ENCODE measurements around the gene KIF19. TPM values are rescaled to one million over a fixed set of nuclear protein-coding genes. Genes with fewer than 3 reads are reported as not detected.

Gene KIF19
- total and polyA plus RNA-seq, 2 of the 8 experiments (the other 6 are each of a cell fraction or from before 2014, with no cell fraction given) = 0.52 to 0.77 TPM

DNA sequence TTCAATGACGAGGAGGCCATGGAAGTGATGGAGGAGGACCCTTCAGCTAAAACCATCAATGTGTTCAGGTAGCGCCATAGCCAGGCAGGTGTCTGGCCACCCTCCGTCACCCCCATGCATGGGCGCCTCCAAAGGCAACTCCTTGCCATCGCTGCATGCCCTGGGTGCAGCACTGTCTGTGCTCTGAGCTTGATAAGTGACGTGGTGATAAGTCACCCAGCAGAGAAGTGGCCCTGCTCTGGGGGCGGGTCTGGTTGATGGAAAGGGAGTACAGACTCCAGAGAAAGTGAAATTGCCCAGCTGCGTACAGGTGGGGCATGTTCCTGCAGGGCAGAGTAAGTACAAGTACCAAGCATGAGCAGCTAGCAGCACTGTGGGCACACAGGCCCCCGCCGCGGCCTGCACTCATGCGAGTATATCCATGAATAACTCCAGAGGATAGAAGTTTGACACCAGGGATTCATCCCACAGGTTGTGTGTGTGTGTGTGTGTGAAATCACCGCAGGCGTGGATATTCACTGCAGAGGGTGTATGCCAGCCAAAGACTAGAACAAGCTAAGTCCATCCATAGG, 38.9 kb upstream of the KIF19 start:
- H2BK20ac ChIP-seq (ENCODE audit: low read length) = no peak overlapping the region
- ChIA-PET POLR2A (ENCODE audit: partially characterized antibody) (interaction anchor here (1.5 kb wide), 1 partner anchor 83 kb away, joined by 4 read pairs; the partner anchor contains the start of gene RPL38), CTCF (ENCODE audit: partially characterized antibody) (interaction anchor here (0.6 to 9.1 kb wide), 7 partner anchors 10 to 82 kb away, joined by 3 to 106 read pairs (median 3); partner anchors contain the start of genes BTBD17 and DNAI2)
- H2BK12ac ChIP-seq (ENCODE audit: low read depth, low read length) = no peak overlapping the region; the same call in 1 of the 2 replicates
- no peak overlapping the region for H2BK5ac ChIP-seq (ENCODE audit: low read depth, low read length)
- H3K27me3 ChIP-seq (replicated peaks in 1 of 4; ENCODE audit: control insufficient read depth in 3 of 4, extremely low read depth in 1 of 4, insufficient read depth in 3 of 4, low read length in 3 of 4) = no peaks in the 10 kb centered on the region
- H4K91ac ChIP-seq (replicated peaks; ENCODE audit: insufficient read length, low read length) = no peak overlapping the region
- no peak overlapping the region for H3K9ac ChIP-seq (replicated peaks in 1 of 4; ENCODE audit: extremely low read depth in 1 of 4, low read depth in 3 of 4, low read length in 3 of 4)
- H3K36me3 ChIP-seq (ENCODE audit: control insufficient read depth in 2 of 4, insufficient read depth in 4 of 4, low read length in 3 of 4) = no peaks in the 10 kb centered on the region
- no peak overlapping the region for H3K27ac ChIP-seq (ENCODE audit: low read depth, low read length)
- no peak overlapping the region for H3K18ac ChIP-seq (ENCODE audit: extremely low read depth, low read length)
- H4K20me1 ChIP-seq (replicated peaks in 1 of 2; ENCODE audit: control insufficient read depth in 1 of 2, insufficient read depth in 2 of 2, low read length in 2 of 2) = no peaks in the 10 kb centered on the region
- no peak overlapping the region for H2AK5ac ChIP-seq (ENCODE audit: low read depth, low read length)
- FAIRE-seq = no peak
- 80% methylated on average over 14 of the region's 14 CpGs; no CpG with 5 or more reads in 1 of the 2 experiments for WGBS, 2 experiments (ENCODE audit: extremely low coverage in 1 of 2, insufficient coverage in 1 of 2, insufficient read length in 1 of 2, insufficient replicate concordance in 2 of 2, low coverage in 1 of 2, low lambda C conversion rate in 2 of 2, missing lambda C conversion rate in 1 of 2)
- no peak overlapping the region for H2BK15ac ChIP-seq (ENCODE audit: low read length)
- H4K5ac ChIP-seq (ENCODE audit: insufficient read length, low read depth, low read length) = no peak overlapping the region
- no peak overlapping the region for H3K23ac ChIP-seq (ENCODE audit: insufficient read length)
- H4K8ac ChIP-seq (ENCODE audit: extremely low read depth, insufficient read depth, low read length) = no peak overlapping the region
- H3K4ac ChIP-seq (replicated peaks; ENCODE audit: insufficient read length, low read depth, low read length) = no peak overlapping the region
- H3K4me2 ChIP-seq (ENCODE audit: insufficient read depth in 1 of 2, low read depth in 2 of 2, low read length in 2 of 2) = no peak overlapping the region
- no peaks in the 10 kb centered on the region for H3K79me2 ChIP-seq (ENCODE audit: control insufficient read depth in 1 of 2, insufficient read depth in 2 of 2, low read length in 2 of 2)
- peaks cover 5% of the 10 kb centered on the region; the same call in 1 of the 2 replicates for H3K23me2 ChIP-seq (ENCODE audit: low read depth, low read length)
- no peak overlapping the region for H2AFZ ChIP-seq (ENCODE audit: low read length)
- no peak overlapping the region for H2BK120ac ChIP-seq (replicated peaks; ENCODE audit: low read depth, low read length)
- no peak overlapping the region for H3K56ac ChIP-seq (replicated peaks; ENCODE audit: insufficient read length, low read depth, low read length)
- H3K14ac ChIP-seq (ENCODE audit: insufficient read length) = no peak overlapping the region
- H3K4me1 ChIP-seq (replicated peaks in 1 of 4; ENCODE audit: control insufficient read depth in 3 of 4, insufficient read depth in 4 of 4, low read length in 3 of 4) = peaks cover 0 to 6% (median 4%) of the 10 kb centered on the region in 4 experiments; a peak in 3 of 7 replicates
- H3K4me3 ChIP-seq (ENCODE audit: extremely low read depth in 1 of 4, insufficient read depth in 2 of 4, low read depth in 3 of 4, low read length in 4 of 4) = no peak overlapping the region
- H3K9me3 ChIP-seq (ENCODE audit: insufficient read depth in 2 of 2, low read depth in 1 of 2, low read length in 1 of 2) = no peaks in the 10 kb centered on the region
- H3K79me1 ChIP-seq (ENCODE audit: low read depth, low read length) = no peaks in the 10 kb centered on the region
- no peak for DNase-seq (ENCODE audit: low read depth in 1 of 2, low spot score in 2 of 2)
- no peak for TF ChIP-seq BCL11A (IDR thresholded peaks at IDR 0.05; ENCODE audit: low read depth in 2 of 2, low read length in 2 of 2)
- no peak for TF ChIP-seq CHD2 (IDR thresholded peaks at IDR 0.05; ENCODE audit: low read length)
- TF ChIP-seq KDM5A (IDR thresholded peaks at IDR 0.05; ENCODE audit: low read length) = no peak
- TF ChIP-seq JUN (IDR thresholded peaks at IDR 0.05; ENCODE audit: low read depth, low read length) = no peak
- no peak for TF ChIP-seq TBP (IDR thresholded peaks at IDR 0.05; ENCODE audit: low read depth, low read length)
- TF ChIP-seq NRF1 (IDR thresholded peaks at IDR 0.05; ENCODE audit: low read depth, low read length) = no peak
- no peak for TF ChIP-seq POLR2A (IDR thresholded peaks at IDR 0.05; ENCODE audit: control extremely low read depth in 1 of 2, low read depth in 2 of 2, low read length in 2 of 2)
- TF ChIP-seq BRCA1 (IDR thresholded peaks at IDR 0.05; ENCODE audit: low read depth, low read length) = no peak
- TF ChIP-seq SUZ12 (IDR thresholded peaks at IDR 0.05; ENCODE audit: low read length) = no peak
- TF ChIP-seq, protein P1, sequence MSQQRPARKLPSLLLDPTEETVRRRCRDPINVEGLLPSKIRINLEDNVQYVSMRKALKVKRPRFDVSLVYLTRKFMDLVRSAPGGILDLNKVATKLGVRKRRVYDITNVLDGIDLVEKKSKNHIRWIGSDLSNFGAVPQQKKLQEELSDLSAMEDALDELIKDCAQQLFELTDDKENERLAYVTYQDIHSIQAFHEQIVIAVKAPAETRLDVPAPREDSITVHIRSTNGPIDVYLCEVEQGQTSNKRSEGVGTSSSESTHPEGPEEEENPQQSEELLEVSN (IDR thresholded peaks at IDR 0.05) = no peak
- no peak for TF ChIP-seq RXRA (IDR thresholded peaks at IDR 0.05; ENCODE audit: insufficient read depth, low read depth, low read length)
- no peak for TF ChIP-seq JUND (IDR thresholded peaks at IDR 0.05; ENCODE audit: low read length)
- TF ChIP-seq NANOG (IDR thresholded peaks at IDR 0.05; ENCODE audit: insufficient read depth, low read depth, low read length, poor library complexity, severe bottlenecking) = no peak
- TF ChIP-seq CTBP2 (IDR thresholded peaks at IDR 0.05; ENCODE audit: borderline replicate concordance, insufficient read depth, insufficient read length, low read length) = no peak

Data from H1 (cell line).